DMS79 treated with DMSO at 0.1 percent for 48 hours (cell line): ENCODE measurements around the gene RIT2.

ENCODE experiments used
- DNase-seq: peaks from one replicate; lab custom pipeline; 2025; lab: John Stamatoyannopoulos, UW

The RIT2 gene

DNA sequence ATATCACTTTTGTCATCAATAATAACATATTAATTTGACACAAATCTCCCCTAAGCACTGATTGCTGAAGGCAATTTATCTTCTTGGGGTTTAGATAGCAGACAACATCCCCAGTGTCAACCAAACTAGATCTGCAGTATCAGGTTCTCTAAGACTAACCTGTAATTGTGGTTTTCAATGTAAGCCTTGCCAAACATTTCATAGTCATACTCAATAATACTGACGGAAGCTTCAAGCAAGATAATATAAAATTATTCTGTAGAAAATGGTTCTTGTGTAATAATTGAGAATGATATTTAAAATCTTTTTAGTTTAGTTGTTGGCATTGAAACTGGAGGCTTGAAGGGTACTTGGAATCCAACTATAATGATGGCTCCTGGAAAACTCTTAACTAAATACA, 186.3 kb downstream of the RIT2 start:
- no peak for DNase-seq

- no peak for DNase-seq
Observed at GRCh38 chr18:42925036-42925435, 190.4 kb downstream of the RIT2 start.

- no peak for DNase-seq
Observed at GRCh38 chr18:42922363-42922762, 193.1 kb downstream of the RIT2 start.

DNA sequence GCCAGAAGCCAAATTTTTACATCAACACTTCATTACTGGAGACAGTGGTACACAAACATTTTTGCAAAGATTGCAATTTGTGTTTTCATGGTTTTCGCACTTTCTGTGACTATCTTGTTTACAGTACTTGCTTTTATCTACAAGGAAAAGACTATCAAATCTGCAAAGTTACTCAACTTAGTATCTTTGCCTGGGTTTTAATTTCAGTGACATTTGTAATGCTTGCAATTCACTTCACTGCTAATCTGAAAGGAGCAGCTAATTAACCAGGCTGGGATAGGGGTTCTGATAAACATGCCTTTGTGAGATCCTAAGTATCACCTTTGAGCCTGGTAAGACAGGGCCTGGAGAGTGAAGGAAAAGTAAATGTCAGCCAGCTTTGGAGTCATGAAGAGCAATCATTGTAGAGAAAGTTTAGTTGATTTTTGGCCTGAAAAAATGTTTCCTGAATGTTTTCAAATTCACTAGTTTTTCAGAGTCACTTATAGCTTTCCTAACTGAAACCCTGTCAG, 194.2 kb downstream of the RIT2 start:
- DNase-seq: no peak

DNA sequence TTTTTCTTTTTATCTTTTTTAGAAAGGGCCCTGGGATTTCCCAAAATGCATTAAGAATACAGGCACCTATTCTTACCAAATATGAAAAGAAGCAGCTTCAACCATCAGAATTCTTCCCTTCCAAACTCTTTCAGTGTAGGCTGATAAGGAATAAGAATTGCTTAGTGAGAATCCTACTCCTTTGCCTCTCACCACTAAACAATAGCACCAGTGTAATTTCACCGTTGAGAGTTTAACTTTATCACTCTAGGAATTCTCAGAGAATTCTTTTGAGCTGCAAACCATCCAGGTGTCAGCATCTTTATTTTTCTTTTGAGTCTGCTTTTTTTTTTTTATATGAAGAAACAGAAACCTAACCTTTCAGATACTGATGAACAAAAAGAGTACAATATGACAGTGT, 194.9 kb downstream of the RIT2 start:
- DNase-seq: no peak

DNA sequence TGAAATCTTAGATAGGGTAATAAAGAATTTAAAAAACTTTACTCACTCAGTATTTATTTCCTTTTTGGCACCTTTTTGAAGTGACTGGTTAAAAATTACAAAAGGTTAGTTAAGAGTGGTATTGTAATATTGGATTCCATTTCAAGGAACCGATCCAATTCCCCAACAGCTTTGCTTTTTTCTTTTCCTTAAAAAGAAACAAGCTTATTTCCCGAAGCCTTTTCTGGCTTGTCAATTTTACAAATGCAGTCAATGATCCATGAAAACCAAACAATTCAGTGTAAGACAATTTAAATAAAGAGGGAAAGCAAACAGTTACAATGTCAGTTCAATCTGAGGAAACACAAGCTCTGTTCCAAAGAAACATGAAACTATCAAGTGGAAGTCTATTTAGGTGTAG, 200.2 kb downstream of the RIT2 start:
- peak; percentile 25 for DNase-seq

DNA sequence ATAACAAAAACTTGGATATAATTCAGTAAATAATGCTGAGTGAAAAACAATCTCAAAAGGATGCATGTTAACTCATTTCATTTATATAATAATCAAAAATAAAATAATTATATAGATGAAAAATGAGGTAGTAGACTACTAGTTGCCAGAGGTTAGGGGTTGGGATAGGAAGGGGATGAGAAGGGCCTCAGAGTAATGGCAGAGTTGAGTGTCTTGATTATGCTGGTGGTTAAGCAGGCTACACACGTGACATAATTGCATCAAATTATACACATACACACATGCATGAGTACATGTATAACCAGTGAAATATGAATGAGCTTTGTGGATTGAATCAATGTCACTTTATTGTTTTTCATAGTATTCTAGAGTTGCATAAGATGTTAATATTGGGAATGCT, 201.0 kb downstream of the RIT2 start:
- DNase-seq: no peak

GRCh38 chr18:42909095-42909494, 206.4 kb downstream of the RIT2 start:
- no peak for DNase-seq

DNA sequence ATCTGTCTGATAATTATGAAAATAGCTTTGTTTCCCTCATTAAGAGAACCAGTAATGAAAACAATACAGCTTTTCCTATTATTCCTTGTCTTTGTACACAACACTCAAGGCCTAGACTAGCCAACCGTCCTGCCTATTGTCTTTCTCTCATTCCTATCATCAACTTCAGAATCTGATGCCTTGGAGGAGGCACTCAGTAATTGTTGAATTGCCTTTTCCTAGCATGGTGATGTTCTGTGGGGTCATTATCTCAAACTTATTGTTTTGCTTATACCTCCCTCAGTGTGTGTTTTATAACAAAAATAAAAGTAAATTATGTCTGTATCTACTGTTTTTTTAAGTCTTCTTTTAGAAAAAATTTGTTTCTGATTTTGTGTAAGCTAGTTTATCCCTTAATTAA, 208.7 kb downstream of the RIT2 start:
- no peak for DNase-seq

DNA sequence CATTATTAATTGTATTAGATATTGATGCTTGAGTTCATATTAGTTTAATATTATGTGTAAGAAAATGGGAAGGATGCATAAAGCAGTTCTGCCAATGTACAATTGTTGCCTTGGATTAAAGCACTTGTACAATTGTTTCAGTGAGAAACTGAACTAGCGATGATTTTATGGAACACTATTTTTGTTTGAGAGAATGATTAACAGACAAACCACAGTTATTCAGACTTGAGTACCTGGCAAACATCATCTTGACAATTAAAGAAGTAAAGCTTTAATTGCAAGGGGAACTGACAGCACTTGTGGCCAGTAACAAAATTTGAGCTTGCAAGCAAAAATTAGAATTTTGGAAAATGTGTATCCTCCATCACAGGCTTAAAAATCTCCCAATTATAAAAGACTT, 214.3 kb downstream of the RIT2 start:
- no peak for DNase-seq

GRCh38 chr18:42893977-42894376, 221.5 kb downstream of the RIT2 start:
- no peak for DNase-seq

DNA sequence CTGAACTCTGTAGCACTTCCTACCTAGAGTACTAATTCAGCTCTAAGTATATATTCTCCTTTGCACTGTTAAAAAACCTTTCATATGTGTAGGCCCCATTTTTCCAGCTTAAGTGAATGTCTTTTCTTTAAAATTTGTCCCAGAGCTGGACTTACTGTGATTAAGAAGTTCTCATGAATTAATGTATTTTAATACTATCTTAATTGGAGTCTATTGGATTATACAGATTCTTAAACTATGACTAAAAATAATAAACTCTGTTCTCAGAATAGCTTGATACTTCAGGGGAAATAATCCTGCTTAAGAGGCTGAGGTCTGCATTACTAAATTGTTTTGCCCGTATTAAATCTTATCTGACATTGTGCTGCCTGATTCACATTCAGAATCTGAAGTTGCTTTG, 223.3 kb downstream of the RIT2 start:
- no peak for DNase-seq

GRCh38 chr18:42891705-42892104, 223.8 kb downstream of the RIT2 start:
- no peak for DNase-seq

DNA sequence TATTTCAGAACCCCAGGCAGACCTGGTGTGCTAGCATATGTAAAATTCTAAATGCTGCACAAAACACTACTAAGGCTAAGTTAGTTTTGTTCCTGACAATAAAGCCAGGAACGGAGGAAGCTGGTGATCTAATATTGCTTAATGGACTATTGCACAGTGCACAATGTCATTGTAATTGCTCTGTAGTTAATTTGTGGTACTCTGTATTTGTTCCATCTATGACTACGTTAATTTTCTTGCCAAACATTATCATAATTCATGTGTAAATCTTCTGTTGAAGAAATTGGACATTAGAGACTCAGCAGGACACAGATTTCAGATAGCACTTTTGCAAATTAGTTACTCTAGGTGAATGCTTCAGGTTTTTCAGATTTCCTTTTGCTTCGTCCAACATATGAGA, 232.3 kb downstream of the RIT2 start:
- no peak for DNase-seq

DNA sequence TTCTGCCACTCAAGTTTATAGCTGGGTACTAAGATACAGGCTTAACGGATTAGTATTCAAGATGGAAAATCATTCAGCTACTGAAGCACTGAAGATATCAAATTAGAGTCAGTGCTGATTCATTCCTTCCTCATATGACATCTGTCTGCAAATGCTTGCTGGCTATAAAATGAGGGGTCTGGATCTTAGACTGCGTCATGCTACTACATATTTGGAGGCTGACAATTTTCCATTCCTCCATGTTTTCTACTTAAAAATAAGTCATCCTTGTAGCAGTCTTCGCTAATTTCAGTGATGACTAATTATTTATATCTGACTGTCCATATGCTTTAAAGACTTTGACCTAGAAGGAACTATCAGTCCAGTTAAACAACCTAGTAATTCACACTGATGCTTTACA, 233.4 kb downstream of the RIT2 start:
- DNase-seq: no peak

DNA sequence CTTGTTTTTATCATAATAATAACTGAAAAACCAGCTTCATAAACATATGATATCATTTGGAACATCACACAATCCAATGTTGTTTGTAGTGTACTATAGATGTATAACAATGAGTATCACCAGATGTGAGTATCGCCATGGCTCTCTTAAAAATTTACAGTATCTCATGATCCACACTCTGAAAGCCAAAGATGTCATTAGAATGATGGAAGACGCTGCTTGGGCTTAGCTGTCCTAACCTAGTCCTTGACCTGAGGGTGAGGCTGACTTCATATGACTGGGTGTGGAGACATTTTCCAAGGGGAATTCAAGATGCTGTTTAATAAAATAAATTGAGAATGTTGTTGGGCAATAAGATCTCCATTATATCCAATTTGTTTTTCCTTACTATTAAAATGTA, 242.6 kb downstream of the RIT2 start:
- DNase-seq: no peak

DNA sequence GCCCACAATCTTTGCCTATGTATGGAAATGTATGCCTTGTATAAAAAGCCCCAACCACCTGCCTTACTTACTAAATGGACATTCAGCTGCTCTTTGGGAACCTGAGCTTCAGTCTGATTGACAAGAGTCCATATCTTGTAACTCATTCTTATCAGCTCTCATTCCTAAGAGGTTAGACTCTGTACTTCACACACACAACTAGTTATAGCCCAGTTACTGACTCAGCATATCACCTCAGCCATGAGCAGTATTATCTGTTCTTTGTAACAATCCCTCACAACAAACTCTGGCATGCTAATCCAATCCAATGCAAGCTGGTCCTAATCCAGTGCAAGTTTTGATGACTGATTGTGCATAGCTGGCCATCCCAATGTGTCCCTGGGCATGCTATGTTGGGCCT, 250.6 kb downstream of the RIT2 start:
- no peak for DNase-seq

DNA sequence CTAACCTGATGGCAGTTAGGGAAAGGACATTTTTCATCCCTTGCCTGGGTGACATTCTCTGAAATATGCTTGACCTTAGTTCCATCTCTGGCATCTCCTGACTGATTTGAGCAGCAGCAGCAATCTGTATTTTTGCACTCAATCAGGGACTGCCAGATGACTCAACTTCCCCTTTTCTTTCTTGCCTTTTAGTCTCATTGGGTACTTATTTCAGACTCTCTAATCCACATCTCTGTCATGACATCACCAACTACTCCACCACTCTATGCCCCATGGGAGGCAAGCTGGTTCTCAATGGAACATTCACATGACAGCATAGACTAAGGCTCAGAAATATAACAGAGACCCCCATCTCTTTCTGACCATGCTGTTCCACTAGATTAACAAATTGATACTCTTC, 254.2 kb downstream of the RIT2 start:
- no peak for DNase-seq

DNA sequence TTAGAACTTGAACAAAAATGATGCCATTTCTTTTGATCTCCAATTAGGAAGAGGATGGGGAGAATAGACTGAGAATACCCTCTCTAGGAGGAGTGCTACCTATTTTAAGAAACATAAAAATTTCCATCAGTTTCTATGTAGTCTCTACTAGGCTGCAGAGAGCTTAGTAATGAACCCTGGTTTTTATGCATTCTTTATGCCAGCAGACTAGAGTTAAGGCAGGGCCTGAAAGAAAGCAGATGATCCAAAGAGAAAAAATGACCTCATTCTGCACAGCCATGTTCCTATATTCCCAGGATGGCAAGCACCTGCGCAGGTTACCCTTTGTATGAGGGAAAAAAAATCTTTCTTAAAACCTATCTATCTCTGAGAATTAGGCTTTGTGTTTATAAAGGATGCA, 254.9 kb downstream of the RIT2 start:
- no peak for DNase-seq

GRCh38 chr18:42860011-42860410, 255.5 kb downstream of the RIT2 start:
- DNase-seq: no peak

DNA sequence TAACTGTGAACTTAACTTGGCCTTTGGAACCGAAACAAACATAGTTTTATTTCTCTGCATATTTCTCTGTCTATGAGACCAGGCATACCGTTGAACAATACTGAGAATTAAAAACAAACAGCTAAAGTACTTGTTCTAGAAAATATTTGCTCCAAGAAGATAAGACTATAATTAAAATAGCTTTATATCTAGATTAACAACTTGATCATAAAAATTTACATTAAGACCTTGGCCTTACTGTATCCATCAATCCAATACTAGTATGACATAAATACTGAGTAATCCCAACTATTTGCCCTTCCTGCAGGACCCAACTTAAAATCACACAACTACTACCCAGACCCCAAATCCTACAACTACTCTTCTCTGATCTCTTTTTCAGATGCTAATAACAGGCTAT, 260.9 kb downstream of the RIT2 start:
- no peak for DNase-seq

DNA sequence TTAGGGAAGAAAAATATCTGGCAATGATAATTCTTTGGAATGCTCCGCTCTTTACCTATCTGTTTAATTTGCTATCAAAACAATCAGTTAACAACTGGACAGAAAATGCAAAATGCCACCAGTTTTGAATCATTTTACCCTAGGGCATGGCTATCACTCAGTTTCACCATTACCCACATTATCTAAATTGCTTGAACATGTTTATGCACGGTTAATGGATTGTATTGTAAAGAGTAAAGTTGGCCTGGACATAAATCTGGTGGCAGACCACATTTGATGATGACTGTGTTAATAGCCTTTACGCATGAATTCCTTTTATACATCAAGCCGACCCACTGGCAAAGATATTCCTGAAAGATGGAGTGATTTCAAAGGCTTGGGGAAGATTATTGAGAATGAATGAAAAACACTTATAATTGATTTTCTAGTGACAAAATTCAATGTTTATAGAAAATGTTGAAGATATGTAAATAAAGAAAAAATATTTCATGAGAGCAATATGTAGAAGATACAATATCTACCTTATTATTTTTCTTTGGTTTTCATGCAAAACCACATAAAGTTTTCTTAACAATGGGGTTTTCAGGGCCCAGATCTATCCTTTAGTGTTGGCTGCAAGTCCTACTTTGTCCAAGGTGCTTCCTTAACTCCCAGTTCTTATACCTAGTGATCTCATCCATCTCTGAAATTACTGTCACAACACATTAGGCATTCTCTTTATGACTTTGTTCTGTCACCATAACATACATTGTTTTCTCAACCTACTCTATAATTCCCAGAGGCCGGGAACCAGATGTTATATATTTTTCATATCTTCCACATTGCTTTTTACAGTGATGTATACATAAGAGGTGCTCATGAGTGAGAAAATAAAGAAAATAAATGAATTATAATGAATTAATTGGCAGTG, 265.1 kb downstream of the RIT2 start:
- DNase-seq: no peak

DNA sequence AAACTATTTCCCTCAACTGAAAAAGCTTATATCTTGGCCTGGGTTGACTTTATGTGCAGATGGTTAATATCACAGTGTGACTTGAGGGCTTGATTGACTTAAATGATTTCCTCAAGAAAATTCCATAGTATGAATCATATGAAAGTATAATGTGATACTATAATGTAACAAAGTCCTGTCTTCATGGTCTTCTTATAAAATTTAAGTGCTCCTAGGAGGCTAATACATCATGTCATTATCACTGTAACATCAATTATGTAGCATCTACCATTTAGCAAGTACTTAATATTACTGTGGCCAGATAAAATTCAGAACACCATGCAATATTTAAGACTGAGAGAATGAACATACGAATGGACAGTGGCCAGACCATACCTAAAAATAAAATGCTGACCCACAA, 276.1 kb downstream of the RIT2 start:
- DNase-seq: no peak

GRCh38 chr18:42838546-42839145, 276.8 kb downstream of the RIT2 start:
- DNase-seq: no peak
